ENCODE results near the gene HSF4.

HSF4 gene

GRCh38 chr16:67209565-67209964 lies 45.0 kb downstream of the HSF4 start:
- DNase-seq (ENCODE audit: low read depth) = no peak
- no peak overlapping the region for H3K4me3 ChIP-seq (ENCODE audit: low read length)
- no peak for TF ChIP-seq CTCF (conservative IDR thresholded peaks at IDR 0.05; ENCODE audit: low read depth, low read length)

GRCh38 chr16:67210069-67210937 lies 45.8 kb downstream of the HSF4 start:
- no peak overlapping the region for H3K4me3 ChIP-seq (ENCODE audit: low read length)
- no peak for TF ChIP-seq CTCF (conservative IDR thresholded peaks at IDR 0.05; ENCODE audit: low read depth, low read length)
- no peak for DNase-seq (ENCODE audit: low read depth)

- no peak overlapping the region for H3K4me3 ChIP-seq (ENCODE audit: low read length)
- no peak for TF ChIP-seq CTCF (conservative IDR thresholded peaks at IDR 0.05; ENCODE audit: low read depth, low read length)
- no peak for DNase-seq (ENCODE audit: low read depth)
Measured at GRCh38 chr16:67211674-67212073, 47.1 kb downstream of the HSF4 start.

GRCh38 chr16:67212766-67213165 lies 48.2 kb downstream of the HSF4 start:
- H3K4me3 ChIP-seq (ENCODE audit: low read length) = no peak overlapping the region
- TF ChIP-seq CTCF (conservative IDR thresholded peaks at IDR 0.05; ENCODE audit: low read depth, low read length) = no peak
- no peak for DNase-seq (ENCODE audit: low read depth)

- DNase-seq (ENCODE audit: low read depth) = no peak
- no peak for TF ChIP-seq CTCF (conservative IDR thresholded peaks at IDR 0.05; ENCODE audit: low read depth, low read length)
Measured at GRCh38 chr16:67213197-67214019, 48.9 kb downstream of the HSF4 start.

GRCh38 chr16:67215706-67216105 lies 51.2 kb downstream of the HSF4 start:
- H3K4me3 ChIP-seq (ENCODE audit: low read length) = no peak overlapping the region
- DNase-seq (ENCODE audit: low read depth) = no peak
- no peak for TF ChIP-seq CTCF (conservative IDR thresholded peaks at IDR 0.05; ENCODE audit: low read depth, low read length)

More at GRCh38 chr16:67213197-67214019, 48.9 kb downstream of the HSF4 start:
- no peak overlapping the region for H3K4me3 ChIP-seq (ENCODE audit: low read length)
